Skeletal muscle cell (primary cell): Measurements from ENCODE around the gene HS3ST4.
"Not testable (repeated sequence)": the region's sequence is repeated elsewhere in the genome, so short reads cannot be mapped to it uniquely, and the experiment has no call there.

Source experiments
- DNase-seq: peaks from one replicate; pipeline ENCODE4 v3.0.0-alpha.2; 2010; ENCODE audit warnings: low read depth
- H3K4me3 ChIP-seq: 2 replicates; pipeline ENCODE4 v1.5.1; 2011; ENCODE audit warnings: low read depth, mild to moderate bottlenecking, control low read depth, low read length, moderate library complexity

HS3ST4 gene

GRCh38 chr16:26050472-26050871 lies 358.7 kb downstream of the HS3ST4 start:
- no peak for DNase-seq
- H3K4me3 ChIP-seq = no peak overlapping the region

- DNase-seq = no peak
- H3K4me3 ChIP-seq = no peak overlapping the region
Observed at GRCh38 chr16:26051063-26051462, 359.3 kb downstream of the HS3ST4 start.

DNA sequence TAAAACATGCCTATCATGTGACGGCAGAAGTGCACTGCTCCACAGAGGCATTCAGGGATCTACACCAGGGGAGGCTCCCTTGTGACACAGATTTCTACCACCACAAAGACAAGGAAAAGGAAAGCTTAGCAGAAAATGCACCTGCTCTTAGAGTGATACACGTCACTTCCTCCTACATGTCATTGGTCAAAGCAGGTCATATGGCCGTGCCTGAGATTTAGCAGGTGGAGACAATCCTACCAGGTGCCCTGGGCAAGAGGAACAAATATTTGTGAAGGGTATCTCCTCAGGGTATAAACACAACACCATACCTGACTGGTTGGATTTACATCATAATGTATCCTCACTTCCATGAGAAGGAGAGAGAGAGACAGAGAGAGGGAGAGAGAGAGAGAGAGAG lies 362.1 kb downstream of the HS3ST4 start:
- DNase-seq = no peak
- H3K4me3 ChIP-seq = no peak overlapping the region

- H3K4me3 ChIP-seq = no peak overlapping the region
- no peak for DNase-seq
Observed at GRCh38 chr16:26058326-26058725, 366.6 kb downstream of the HS3ST4 start.

DNA sequence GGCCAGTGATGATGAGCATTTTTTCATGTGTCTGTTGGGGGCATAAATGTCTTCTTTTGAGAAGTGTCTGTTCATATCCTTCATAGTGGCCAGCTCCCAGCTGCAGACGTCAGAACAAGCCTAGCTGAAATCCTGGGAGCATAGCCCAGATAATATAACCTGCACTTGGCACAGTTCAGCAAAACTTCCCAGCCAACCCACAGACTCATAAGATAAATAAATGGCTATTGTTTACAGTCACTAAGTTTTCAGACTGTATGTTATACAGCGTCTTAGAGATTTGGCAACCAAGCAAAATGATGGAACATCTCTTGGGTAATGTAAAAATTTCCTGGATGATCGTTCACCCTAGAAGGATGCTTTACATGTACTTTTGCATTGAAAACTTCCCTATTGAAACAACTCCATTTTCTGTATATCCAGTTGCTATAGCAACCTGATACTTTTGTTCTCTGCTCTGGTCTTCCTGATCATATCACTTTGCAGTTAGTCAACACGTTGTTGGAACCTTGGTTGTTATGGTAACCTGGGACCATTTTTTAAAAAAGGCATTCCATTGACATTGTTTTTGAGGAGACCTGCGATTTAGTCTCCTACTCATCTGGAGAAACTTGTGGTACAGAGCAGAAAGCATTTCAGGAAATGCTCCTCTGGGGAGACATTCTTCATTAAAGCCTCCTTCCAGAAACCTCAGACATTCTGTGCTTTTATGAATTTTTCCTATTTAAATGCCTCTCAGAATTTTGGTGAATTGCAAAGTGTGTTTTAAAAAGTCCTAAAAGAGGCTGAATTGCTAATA lies 378.7 kb downstream of the HS3ST4 start:
- no peak overlapping the region for H3K4me3 ChIP-seq
- no peak for DNase-seq

DNA sequence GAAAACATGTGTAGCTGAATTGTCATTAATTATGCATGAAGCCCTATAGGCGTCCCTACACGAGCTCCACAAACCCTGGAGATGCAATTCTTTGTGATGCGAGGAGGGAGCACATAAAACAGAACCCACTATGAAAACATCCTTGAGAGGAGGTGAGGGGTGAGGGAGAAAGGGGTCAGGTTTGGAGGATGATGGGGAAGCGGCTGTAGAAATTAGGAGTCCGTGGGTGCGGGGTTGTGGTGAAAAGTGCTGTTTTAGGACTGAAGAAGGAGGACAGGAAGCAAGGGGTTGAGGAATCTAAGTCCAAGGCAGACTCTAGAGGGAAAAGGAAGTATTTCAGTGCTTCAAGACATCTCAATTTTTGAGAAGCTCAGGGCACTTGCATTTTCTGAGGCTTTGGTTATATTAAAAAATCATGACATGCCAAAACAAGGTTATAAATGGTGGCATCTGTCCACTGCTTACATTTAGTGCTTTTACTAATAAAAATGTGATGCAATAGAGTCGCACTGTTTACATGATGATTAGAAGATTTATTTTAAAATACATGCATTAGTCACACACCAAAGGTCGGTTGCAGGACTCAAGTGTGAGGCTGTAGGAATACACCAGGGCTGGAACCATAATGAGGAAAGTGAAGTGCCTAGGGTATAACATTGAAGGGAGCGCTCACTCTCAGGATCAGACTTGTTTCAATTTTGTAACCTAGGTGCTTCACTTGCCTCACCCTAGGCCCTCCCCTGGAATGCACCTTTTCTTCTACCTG lies 379.5 kb downstream of the HS3ST4 start:
- no peak overlapping the region for H3K4me3 ChIP-seq
- DNase-seq = no peak

GRCh38 chr16:26078716-26079355 lies 387.1 kb downstream of the HS3ST4 start:
- DNase-seq = no peak
- no peak overlapping the region for H3K4me3 ChIP-seq

- H3K4me3 ChIP-seq = no peak overlapping the region
- no peak for DNase-seq
Observed at GRCh38 chr16:26087091-26087490, 395.3 kb downstream of the HS3ST4 start.

- DNase-seq = no peak
- H3K4me3 ChIP-seq = no peak overlapping the region
Observed at GRCh38 chr16:26091511-26091910, 399.8 kb downstream of the HS3ST4 start.

- not testable (repeated sequence) for DNase-seq, H3K4me3 ChIP-seq
Observed at GRCh38 chr16:26098206-26098605, 406.4 kb downstream of the HS3ST4 start.

DNA sequence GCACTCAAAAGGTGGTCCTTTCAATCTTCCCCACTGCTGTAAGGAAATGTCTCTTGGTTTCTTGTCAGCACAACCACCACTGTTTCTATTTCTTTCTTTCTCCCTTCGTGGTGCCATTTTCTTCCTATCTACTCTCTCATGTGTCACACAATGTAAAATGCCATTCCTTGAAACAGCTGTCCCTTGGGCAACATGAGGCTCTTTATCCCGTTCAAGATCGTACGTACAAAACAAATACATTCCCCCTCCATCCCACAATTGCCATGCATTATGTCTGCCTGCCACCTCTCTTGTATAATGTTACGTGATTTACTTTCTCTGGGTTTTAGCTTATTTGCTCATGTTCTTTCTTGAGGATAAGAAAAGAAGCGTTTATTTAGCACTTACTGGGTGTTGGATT lies 410.6 kb downstream of the HS3ST4 start:
- H3K4me3 ChIP-seq = no peak overlapping the region
- no peak for DNase-seq

- no peak for DNase-seq
- H3K4me3 ChIP-seq = no peak overlapping the region
Observed at GRCh38 chr16:26108836-26109505, 417.2 kb downstream of the HS3ST4 start.

GRCh38 chr16:26111900-26112299 lies 420.1 kb downstream of the HS3ST4 start:
- no peak overlapping the region for H3K4me3 ChIP-seq
- DNase-seq = no peak

GRCh38 chr16:26118575-26118974 lies 426.8 kb downstream of the HS3ST4 start:
- no peak overlapping the region for H3K4me3 ChIP-seq
- DNase-seq = no peak

DNA sequence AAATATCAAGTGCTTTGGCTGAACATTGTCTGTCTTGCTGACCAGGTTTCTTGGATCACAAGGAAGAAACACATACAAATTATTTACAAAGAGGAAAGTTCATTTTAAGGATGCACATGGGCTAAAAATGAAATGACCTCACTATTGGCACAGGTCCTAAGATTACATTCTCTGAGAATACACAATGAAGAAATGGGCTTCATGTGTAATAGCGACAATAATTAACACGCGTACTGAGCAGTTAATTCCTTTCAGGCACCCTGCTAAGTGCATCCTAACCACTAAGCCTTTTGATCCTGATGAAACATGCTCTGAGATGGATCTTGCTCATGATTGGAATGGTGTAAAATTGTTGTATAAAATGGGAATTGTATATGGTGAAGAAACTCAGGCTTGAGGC lies 429.0 kb downstream of the HS3ST4 start:
- DNase-seq = no peak
- H3K4me3 ChIP-seq = no peak overlapping the region

DNA sequence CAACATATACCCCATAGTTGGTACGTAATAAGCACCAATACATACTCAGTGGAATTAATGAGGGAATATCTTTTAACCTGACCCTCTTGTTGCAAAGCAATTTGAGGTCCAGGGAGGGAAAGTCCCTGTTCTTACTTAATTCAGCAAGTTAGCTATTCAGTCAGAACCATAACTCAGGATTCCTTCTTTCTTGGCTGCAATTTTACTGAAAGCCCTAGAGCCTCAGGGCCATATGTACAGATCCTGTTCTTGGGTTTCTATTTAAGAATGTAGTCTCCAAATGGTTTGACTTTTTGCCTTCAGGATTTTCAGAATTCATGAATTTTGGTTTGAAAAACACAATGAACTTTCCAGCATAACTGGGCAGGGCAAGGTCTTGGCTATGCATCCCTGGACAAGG lies 436.5 kb downstream of the HS3ST4 start:
- no peak for DNase-seq
- H3K4me3 ChIP-seq = no peak overlapping the region

- no peak overlapping the region for H3K4me3 ChIP-seq
- no peak for DNase-seq
Observed at GRCh38 chr16:26129997-26130396, 438.2 kb downstream of the HS3ST4 start.

- no peak overlapping the region for H3K4me3 ChIP-seq
- DNase-seq = no peak
Observed at GRCh38 chr16:26133416-26134093, 441.8 kb downstream of the HS3ST4 start.

- DNase-seq = no peak
- H3K4me3 ChIP-seq = no peak overlapping the region
Observed at GRCh38 chr16:26134588-26134987, 442.8 kb downstream of the HS3ST4 start.
